ENCODE results near the gene DDX41.

The DDX41 gene

GRCh38 chr5:177467436-177467835 lies 49.3 kb downstream of the DDX41 start:
- DNase-seq, result no peak

GRCh38 chr5:177466861-177467260 lies 49.9 kb downstream of the DDX41 start:
- DNase-seq, result no peak

GRCh38 chr5:177465044-177465443 lies 51.7 kb downstream of the DDX41 start:
- no peak for DNase-seq

- no peak for DNase-seq
Measured at GRCh38 chr5:177462021-177462670, 54.6 kb downstream of the DDX41 start.
